ENCODE data around the gene NFASC.

Gene NFASC

DNA sequence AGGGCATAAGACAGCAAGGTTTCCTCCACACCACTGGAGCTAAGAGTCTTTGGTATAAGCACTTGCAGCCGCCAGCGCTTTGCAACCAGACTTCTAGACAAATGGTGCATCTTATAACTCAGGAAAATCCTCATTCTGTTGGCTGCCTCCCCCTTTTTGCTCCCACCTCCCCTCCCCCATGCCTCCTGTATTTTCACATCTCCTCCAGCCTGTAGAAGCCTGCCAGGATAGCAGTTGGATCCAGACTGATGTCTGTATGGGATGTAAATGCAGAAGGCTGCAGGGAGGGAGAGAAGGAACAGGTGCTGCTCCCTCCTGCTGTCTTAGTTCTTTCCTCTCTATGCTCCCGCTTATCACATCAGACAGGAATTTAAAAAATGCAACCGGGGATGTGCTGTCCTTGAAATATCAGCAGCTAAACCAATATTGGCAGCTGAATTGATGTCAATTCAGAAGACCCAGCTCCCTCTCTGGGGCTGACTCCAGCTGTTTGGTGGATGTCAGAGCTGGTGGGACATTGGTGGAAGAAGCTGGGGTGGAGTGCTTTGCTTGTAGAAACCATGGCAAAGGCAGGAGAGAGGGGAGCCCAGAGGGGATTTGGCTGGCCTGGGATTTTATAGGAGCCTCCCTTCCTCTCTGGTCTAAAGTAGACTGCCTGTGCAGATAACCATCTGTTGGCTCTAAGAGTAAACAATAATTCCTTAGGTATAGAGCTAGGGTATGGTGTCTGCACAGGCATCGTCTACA is 53.5 kb downstream of the NFASC start:
- peaks cover 0 to 47% (median 30%) of the 10 kb centered on the region in 10 experiments; a peak in 14 of 20 replicates for H3K4me1 ChIP-seq

DNA sequence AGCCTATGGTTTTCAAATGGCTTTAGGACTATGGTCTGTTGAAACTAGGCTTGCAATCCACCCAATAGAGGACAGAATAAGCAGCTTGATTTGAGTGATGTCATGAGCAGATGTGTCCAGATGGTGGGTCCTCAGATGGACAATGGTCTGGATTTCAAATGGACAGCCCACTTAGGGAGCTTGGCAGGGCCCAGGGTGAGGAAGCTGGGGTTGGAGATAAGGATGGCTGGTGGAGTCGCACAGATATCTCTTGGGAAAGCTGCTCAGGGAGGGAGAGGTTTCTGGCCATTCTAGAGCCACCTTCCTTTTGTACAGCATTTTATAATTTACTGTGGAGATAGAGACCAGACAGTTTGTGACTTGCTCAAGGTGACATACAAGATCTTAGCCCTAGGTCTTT is 55.0 kb downstream of the NFASC start:
- no peak overlapping the region for H3K27ac ChIP-seq
- peaks cover 0 to 49% (median 36%) of the 10 kb centered on the region in 10 experiments; a peak in 15 of 20 replicates for H3K4me1 ChIP-seq

More for the DNA sequence above, 53.5 kb downstream of the NFASC start:
- Histone ChIP-seq H3K27ac (no peak overlapping the region), H3K27me3 (no peaks in the 10 kb centered on the region), H3K9me3 (replicated peaks in 1 of 11) (no peaks in the 10 kb centered on the region), H3K9ac (no peak overlapping the region), H3K4me2 (no peak overlapping the region; a peak in 1 of 22 replicates), H3K36me3 (no peaks in the 10 kb centered on the region), H3K4me3 (no peak overlapping the region), H4K20me1 (no peaks in the 10 kb centered on the region; a peak in 1 of 22 replicates)
- TF ChIP-seq Cebpa-rat (IDR thresholded peaks at IDR 0.05), result no peak

DNA sequence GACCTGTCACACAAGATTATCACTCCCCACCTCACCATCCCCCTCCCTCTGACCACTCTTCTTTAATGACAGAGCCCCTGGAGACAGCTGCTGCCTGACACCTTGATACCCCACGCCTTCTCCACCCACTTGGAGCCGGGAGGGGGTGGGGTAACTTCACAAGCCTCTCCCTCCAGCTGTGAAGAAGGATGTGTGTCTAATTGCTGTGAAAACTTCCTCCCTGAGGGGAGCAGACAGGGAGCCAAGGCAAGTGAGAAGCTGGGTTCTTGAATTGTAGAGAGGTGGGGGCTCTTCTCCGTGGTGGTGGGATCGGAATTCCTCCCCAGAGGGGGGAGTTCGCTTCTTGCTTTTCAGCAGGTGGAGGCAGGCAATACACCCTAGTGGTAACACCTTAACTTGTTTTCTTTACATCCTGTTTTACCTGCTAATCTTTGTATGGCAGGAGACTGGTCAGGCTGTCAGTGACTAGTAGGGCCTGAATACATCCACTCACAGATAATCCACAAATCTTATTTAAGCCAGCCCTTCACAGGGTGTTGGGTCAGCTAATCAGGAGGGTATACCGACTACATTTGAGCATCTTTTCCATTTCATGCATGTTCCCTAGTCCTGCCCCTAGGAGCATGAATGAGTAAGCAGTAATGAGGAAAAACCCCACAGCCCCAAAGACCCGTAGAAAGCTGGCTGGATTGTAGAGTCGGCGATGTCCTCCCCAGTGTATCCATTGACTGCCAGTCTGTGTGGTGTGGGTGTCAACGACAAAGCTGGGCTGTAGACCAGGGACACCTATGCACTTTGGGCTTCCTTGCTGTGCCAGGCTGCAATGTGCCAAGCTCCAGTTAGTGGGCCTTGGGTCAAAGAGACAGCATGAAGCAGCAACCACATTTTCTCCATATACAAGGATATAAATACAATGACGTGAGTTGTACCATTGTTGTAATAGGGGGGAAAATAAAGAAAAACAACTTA is 57.3 kb downstream of the NFASC start:
- no peak for TF ChIP-seq Cebpa-rat (IDR thresholded peaks at IDR 0.05)
- H3K4me3 ChIP-seq, result no peak overlapping the region
- no peaks in the 10 kb centered on the region for H3K36me3 ChIP-seq
- no peak overlapping the region for H3K27ac ChIP-seq
- H3K27me3 ChIP-seq, result peaks cover 0 to 4% (median 0%) of the 10 kb centered on the region in 11 experiments; a peak in 1 of 22 replicates
- H3K4me2 ChIP-seq, result peak overlapping the region in 8 of 11 experiments; percentile 34 to 85 (median 64); a peak in 16 of 22 replicates
- no peaks in the 10 kb centered on the region; a peak in 1 of 22 replicates for H4K20me1 ChIP-seq
- no peak overlapping the region for H3K9ac ChIP-seq
- peaks cover 0 to 62% (median 56%) of the 10 kb centered on the region in 10 experiments; a peak in 16 of 20 replicates for H3K4me1 ChIP-seq
- no peaks in the 10 kb centered on the region for H3K9me3 ChIP-seq (replicated peaks in 1 of 11)

More for the DNA sequence above, 55.0 kb downstream of the NFASC start:
- H4K20me1 ChIP-seq, result no peaks in the 10 kb centered on the region; a peak in 1 of 22 replicates
- TF ChIP-seq Cebpa-rat (IDR thresholded peaks at IDR 0.05), result no peak
- no peak overlapping the region for H3K4me3 ChIP-seq
- no peak overlapping the region for H3K9ac ChIP-seq
- H3K27me3 ChIP-seq, result no peaks in the 10 kb centered on the region
- no peak overlapping the region for H3K4me2 ChIP-seq
- H3K9me3 ChIP-seq (replicated peaks in 1 of 11), result no peaks in the 10 kb centered on the region
- H3K36me3 ChIP-seq, result no peaks in the 10 kb centered on the region

DNA sequence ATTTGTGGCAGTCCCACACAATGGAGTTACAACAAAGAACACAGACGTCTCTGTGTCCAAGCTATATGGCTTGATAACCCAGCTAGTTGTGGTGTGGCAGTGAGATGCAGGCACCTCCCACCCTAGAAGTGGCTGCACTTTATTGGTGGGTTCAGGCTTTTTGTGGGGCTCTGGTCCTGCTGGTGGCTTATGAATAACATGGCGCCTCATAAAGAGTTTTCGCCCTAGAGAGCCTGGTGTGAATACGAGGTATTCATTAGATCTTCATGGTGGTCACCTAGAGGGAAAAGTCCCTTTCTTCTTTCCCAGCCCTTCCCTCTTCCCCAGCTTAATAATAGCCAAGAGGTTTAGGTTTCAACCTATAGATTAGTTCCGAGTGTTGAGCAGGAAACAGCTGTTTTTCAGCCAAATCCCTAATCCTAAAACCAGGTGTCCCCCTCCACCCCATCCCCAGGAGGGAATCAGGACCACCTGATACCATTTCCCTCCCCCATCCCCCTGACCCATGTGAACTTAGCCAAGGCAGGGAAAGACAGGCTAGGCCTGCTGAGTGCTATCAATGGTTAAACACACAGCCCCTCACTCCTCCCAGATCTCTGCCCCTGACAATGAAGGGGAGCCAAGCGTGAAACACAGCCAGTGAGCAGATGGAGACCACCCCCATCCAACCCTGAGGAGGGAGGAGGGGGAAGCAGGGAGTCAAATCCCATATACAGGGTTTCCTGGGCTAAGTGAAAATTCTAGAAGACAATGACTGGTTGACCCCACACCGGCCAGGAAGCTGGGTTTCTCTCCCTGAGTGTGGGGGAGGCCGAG is 58.2 kb downstream of the NFASC start:
- no peaks in the 10 kb centered on the region for H4K20me1 ChIP-seq
- H3K4me1 ChIP-seq, result peaks cover 0 to 66% (median 61%) of the 10 kb centered on the region in 10 experiments; a peak in 16 of 20 replicates
- peaks cover 0 to 4% (median 0%) of the 10 kb centered on the region in 11 experiments; a peak in 1 of 22 replicates for H3K27me3 ChIP-seq
- H3K4me2 ChIP-seq, result peak overlapping the region in 8 of 11 experiments; percentile 51 to 85 (median 64); a peak in 15 of 22 replicates
- no peak overlapping the region for H3K9ac ChIP-seq
- no peak overlapping the region for H3K27ac ChIP-seq
- no peaks in the 10 kb centered on the region for H3K9me3 ChIP-seq (replicated peaks in 1 of 11)
- no peaks in the 10 kb centered on the region for H3K36me3 ChIP-seq
- TF ChIP-seq Cebpa-rat (IDR thresholded peaks at IDR 0.05), result no peak
- no peak overlapping the region for H3K4me3 ChIP-seq

DNA sequence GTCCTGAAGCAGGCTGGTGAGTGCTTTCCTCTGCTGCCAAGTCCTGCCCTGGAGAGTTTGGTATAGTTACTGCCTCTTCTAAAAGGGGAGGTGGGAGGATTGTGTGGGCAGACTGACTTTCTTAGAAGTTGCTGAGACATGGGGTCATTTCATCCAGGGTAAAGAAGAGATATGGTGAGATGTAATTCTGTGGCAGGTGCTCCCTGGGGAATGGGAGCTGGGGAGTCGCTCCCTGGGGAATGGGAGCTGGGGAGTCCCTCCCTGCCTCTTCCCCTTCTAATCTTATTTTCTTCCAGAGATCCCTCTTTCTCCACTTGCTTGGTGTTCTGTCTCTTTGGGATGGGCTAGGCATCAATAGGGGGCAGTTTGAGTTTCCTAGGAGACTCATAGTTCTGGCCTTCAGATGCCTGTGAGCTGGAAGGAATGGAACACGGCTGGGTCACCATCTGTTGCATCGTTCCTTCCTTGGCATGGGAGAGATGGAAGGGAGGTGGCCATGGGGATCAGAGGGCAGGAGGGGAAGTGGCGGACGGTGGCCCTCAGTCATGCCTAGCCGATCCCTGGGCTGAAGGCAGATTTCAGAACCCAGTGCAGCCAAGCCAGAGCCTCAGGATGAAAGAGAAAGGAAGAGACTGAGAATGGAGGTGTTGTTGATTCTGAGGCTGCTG is 59.0 kb downstream of the NFASC start:
- no peak overlapping the region for H3K9ac ChIP-seq
- no peaks in the 10 kb centered on the region for H4K20me1 ChIP-seq
- H3K4me1 ChIP-seq, result peaks cover 0 to 67% (median 61%) of the 10 kb centered on the region in 10 experiments; a peak in 16 of 20 replicates
- peak overlapping the region in 8 of 11 experiments; percentile 51 to 85 (median 64); a peak in 15 of 22 replicates for H3K4me2 ChIP-seq
- no peaks in the 10 kb centered on the region for H3K9me3 ChIP-seq (replicated peaks in 1 of 11)
- no peak overlapping the region for H3K27ac ChIP-seq
- no peak for TF ChIP-seq Cebpa-rat (IDR thresholded peaks at IDR 0.05)
- H3K27me3 ChIP-seq, result peaks cover 0 to 4% (median 0%) of the 10 kb centered on the region in 11 experiments; a peak in 1 of 22 replicates
- H3K36me3 ChIP-seq, result no peaks in the 10 kb centered on the region
- no peak overlapping the region for H3K4me3 ChIP-seq

DNA sequence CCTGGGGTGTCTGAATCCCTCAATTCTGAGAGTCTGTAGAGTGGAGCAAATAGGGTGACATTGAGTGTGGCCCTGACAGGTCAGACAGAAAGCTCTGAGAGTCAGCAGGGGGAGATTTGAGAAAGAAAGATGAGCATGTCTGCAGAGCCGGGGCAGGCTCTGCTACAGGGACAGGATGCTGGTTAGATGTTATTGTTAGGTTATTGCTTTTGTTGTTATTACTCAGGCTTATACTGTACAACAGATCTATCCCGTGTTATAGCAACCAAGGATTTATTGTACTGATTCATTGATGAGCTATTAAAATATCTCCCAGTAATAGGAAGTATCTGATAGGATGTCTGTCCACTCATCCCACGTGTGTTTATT is 59.5 kb downstream of the NFASC start:
- Histone ChIP-seq H3K9ac (no peak overlapping the region), H4K20me1 (no peaks in the 10 kb centered on the region), H3K4me2 (peak overlapping the region in 8 of 11 experiments; percentile 51 to 85 (median 64); a peak in 15 of 22 replicates), H3K36me3 (no peaks in the 10 kb centered on the region), H3K4me1 (peaks cover 0 to 70% (median 61%) of the 10 kb centered on the region in 10 experiments; a peak in 16 of 20 replicates), H3K27ac (no peak overlapping the region), H3K27me3 (peaks cover 0 to 4% (median 0%) of the 10 kb centered on the region in 11 experiments; a peak in 1 of 22 replicates), H3K4me3 (no peak overlapping the region), H3K9me3 (replicated peaks in 1 of 11) (no peaks in the 10 kb centered on the region)
- no peak for TF ChIP-seq Cebpa-rat (IDR thresholded peaks at IDR 0.05)

DNA sequence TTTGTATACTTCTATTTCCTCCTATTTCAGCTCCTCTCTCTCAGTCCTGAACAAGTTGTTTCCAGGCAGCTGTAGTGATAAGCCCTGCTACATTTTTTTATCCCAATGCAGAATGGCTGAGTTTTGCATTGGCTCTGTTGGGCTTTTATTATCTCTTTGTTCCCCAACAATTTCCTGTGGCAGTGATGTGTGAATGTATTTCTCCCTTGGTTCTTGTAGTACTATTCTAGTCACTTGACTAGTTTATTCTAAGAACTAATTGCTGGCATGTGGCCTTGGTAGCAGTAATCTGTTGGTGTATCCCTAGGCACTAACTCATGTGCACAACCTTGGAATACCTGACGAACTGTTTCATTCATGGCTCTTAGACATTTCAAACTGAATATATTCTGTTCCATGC is 60.7 kb downstream of the NFASC start:
- Histone ChIP-seq H3K4me1 (peaks cover 0 to 76% (median 61%) of the 10 kb centered on the region in 10 experiments; a peak in 16 of 20 replicates), H3K4me2 (peak overlapping the region in 9 of 11 experiments; percentile 4 to 85 (median 64); a peak in 18 of 22 replicates), H3K27ac (no peak overlapping the region), H3K27me3 (peaks cover 0 to 4% (median 0%) of the 10 kb centered on the region in 11 experiments; a peak in 1 of 22 replicates), H3K36me3 (no peaks in the 10 kb centered on the region), H3K9ac (no peak overlapping the region), H3K9me3 (replicated peaks in 1 of 11) (no peaks in the 10 kb centered on the region), H4K20me1 (no peaks in the 10 kb centered on the region), H3K4me3 (no peak overlapping the region)
- no peak for TF ChIP-seq Cebpa-rat (IDR thresholded peaks at IDR 0.05)

Measured in BLaER1 treated with 17β-estradiol and CSF1 and Interleukin-3, amounts not matched to agents 10 nM and 100 nM (cell line).